ENCODE measurements around the gene SREBF2.

SREBF2 gene

GRCh38 chr22:41939981-41940831 is 107.3 kb downstream of the SREBF2 start:
- Histone ChIP-seq H3K4me1 (no peaks in the 10 kb centered on the region), H3K4me3 (ENCODE audit: low read depth, low read length) (no peak overlapping the region), H3K27me3 (ENCODE audit: control insufficient read depth, insufficient read depth, low read length) (no peaks in the 10 kb centered on the region), H3K9me3 (ENCODE audit: control insufficient read depth, low read length) (no peaks in the 10 kb centered on the region), H3K27ac (no peak overlapping the region), H2AFZ (no peak overlapping the region), H3K9ac (no peak overlapping the region), H3K4me2 (ENCODE audit: low read length) (no peak overlapping the region), H3K79me2 (no peaks in the 10 kb centered on the region), H3K36me3 (ENCODE audit: control insufficient read depth, insufficient read depth, low read length) (no peaks in the 10 kb centered on the region)
- TF ChIP-seq CTCF (IDR thresholded peaks at IDR 0.05) = no peak

- no peaks in the 10 kb centered on the region for H3K9me3 ChIP-seq (ENCODE audit: control insufficient read depth, low read length)
- H3K27me3 ChIP-seq (ENCODE audit: control insufficient read depth, insufficient read depth, low read length) = no peaks in the 10 kb centered on the region
- no peaks in the 10 kb centered on the region for H3K79me2 ChIP-seq
- H3K4me1 ChIP-seq = no peaks in the 10 kb centered on the region
- peak; percentile 74 for TF ChIP-seq CTCF (IDR thresholded peaks at IDR 0.05)
- H3K4me3 ChIP-seq (ENCODE audit: low read depth, low read length) = no peak overlapping the region
- H3K27ac ChIP-seq = no peak overlapping the region
- no peak overlapping the region for H3K4me2 ChIP-seq (ENCODE audit: low read length)
- peak overlapping the region; percentile 56 for H2AFZ ChIP-seq
- H3K36me3 ChIP-seq (ENCODE audit: control insufficient read depth, insufficient read depth, low read length) = no peaks in the 10 kb centered on the region
- H3K9ac ChIP-seq = no peak overlapping the region
These were observed 108.2 kb downstream of the SREBF2 start for GRCh38 chr22:41940832-41941765.

- Histone ChIP-seq H3K79me2 (no peaks in the 10 kb centered on the region), H3K9me3 (ENCODE audit: control insufficient read depth, low read length) (no peaks in the 10 kb centered on the region), H3K4me2 (ENCODE audit: low read length) (no peak overlapping the region), H3K27me3 (ENCODE audit: control insufficient read depth, insufficient read depth, low read length) (no peaks in the 10 kb centered on the region), H2AFZ (no peak overlapping the region), H3K36me3 (ENCODE audit: control insufficient read depth, insufficient read depth, low read length) (no peaks in the 10 kb centered on the region), H3K4me3 (ENCODE audit: low read depth, low read length) (no peak overlapping the region), H3K9ac (no peak overlapping the region), H3K27ac (no peak overlapping the region), H3K4me1 (no peaks in the 10 kb centered on the region)
- TF ChIP-seq CTCF (IDR thresholded peaks at IDR 0.05) = no peak
These were observed 110.8 kb downstream of the SREBF2 start for GRCh38 chr22:41943661-41944209.

DNA sequence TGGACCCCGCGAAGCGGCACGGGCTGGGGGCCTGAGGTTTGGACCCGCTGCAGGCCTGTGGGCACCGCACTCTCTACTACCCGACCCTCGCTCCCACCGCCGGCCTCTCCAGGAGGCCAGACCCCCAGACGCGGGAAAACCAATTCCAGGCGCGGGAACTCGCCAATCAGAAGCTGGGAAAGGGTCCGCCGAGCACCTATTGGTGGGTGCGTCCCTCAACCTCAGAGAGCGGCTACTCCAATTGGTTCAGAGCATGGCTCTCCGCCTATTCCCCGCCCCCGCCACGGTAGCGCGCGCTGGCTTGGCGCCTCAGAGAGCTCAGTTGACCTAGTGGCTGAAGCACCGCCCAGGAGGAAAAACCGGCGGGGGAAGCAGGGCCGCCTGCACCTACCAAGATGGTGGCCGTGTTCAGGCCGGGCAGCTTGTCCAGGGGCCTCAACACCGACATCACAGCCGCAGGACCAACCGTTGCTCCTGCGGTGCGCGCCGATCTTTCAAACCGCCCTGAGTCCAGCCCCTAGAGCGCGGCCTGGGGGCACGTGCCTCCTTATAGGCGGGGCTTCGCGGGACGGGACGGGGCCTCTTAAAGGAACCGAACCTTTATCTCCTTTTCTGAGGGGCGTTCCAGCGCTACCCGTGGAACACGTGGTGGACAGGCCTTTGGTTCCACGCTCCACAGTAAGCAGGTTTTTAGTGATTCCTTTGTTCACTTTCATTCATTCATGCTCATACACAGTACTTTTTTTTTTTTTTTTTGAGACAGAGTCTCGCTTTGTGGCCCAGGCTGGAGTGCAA is 113.9 kb downstream of the SREBF2 start, which contains the start of gene CENPM:
TSS of gene CENPM (minus strand) at position 524 of the 795 bp plus-strand sequence. CDS start at position 448, 76 bp downstream.
- H3K4me1 ChIP-seq = no peaks in the 10 kb centered on the region
- H3K27ac ChIP-seq = peak within 1 kb of the TSS; percentile 36
- H3K9me3 ChIP-seq (ENCODE audit: control insufficient read depth, low read length) = no peaks in the 10 kb centered on the region
- H3K27me3 ChIP-seq (ENCODE audit: control insufficient read depth, insufficient read depth, low read length) = no peaks in the 10 kb centered on the region
- no peaks in the 10 kb centered on the region for H3K79me2 ChIP-seq
- H3K4me3 ChIP-seq (ENCODE audit: low read depth, low read length) = peak within 1 kb of the TSS; percentile 72
- no peak within 1 kb of the TSS for H3K9ac ChIP-seq
- TF ChIP-seq CTCF (IDR thresholded peaks at IDR 0.05) = no peak
- H3K36me3 ChIP-seq (ENCODE audit: control insufficient read depth, insufficient read depth, low read length) = no peaks in the 10 kb centered on the region
- H3K4me2 ChIP-seq (ENCODE audit: low read length) = peak within 1 kb of the TSS; percentile 98
- H2AFZ ChIP-seq = peak within 1 kb of the TSS; percentile 84

Measured in parathyroid adenoma (tissue), 2 donors.